HG03039 (cell line): ENCODE results near the gene KCNN3.

ENCODE experiments used
- ATAC-seq: cut with Tn5 transposase; IDR thresholded peaks from one replicate; pipeline ENCODE4 v1.9.1; 2021; ENCODE audit warnings: mild to moderate bottlenecking, moderate library complexity; ENCODE audit not compliant: unreplicated experiment

KCNN3 gene

GRCh38 chr1:154735061-154735803 lies 134.8 kb downstream of the KCNN3 start:
- no peak for ATAC-seq

GRCh38 chr1:154733621-154734020 lies 136.5 kb downstream of the KCNN3 start:
- ATAC-seq, result no peak

- ATAC-seq, result no peak
Observed at GRCh38 chr1:154730986-154731489, 139.0 kb downstream of the KCNN3 start.

GRCh38 chr1:154730259-154730658 lies 139.8 kb downstream of the KCNN3 start:
- no peak for ATAC-seq

GRCh38 chr1:154729577-154729976 lies 140.5 kb downstream of the KCNN3 start:
- ATAC-seq, result no peak

- no peak for ATAC-seq
Observed at GRCh38 chr1:154729031-154729442, 141.0 kb downstream of the KCNN3 start.

GRCh38 chr1:154726896-154727753 lies 143.0 kb downstream of the KCNN3 start:
- no peak for ATAC-seq

- no peak for ATAC-seq
Observed at GRCh38 chr1:154726443-154726842, 143.6 kb downstream of the KCNN3 start.

- no peak for ATAC-seq
Observed at GRCh38 chr1:154725865-154726264, 144.2 kb downstream of the KCNN3 start.

GRCh38 chr1:154720328-154721297 lies 149.5 kb downstream of the KCNN3 start:
- no peak for ATAC-seq

GRCh38 chr1:154719586-154720327 lies 150.3 kb downstream of the KCNN3 start:
- ATAC-seq, result no peak

GRCh38 chr1:154718566-154718965 lies 151.5 kb downstream of the KCNN3 start:
- ATAC-seq, result no peak

- no peak for ATAC-seq
Observed at GRCh38 chr1:154717528-154717924, 152.6 kb downstream of the KCNN3 start.

GRCh38 chr1:154716614-154717527 lies 153.2 kb downstream of the KCNN3 start:
- no peak for ATAC-seq

GRCh38 chr1:154716011-154716410 lies 154.1 kb downstream of the KCNN3 start:
- no peak for ATAC-seq

GRCh38 chr1:154715385-154715784 lies 154.7 kb downstream of the KCNN3 start:
- ATAC-seq, result no peak

- no peak for ATAC-seq
Observed at GRCh38 chr1:154714638-154715037, 155.4 kb downstream of the KCNN3 start.

GRCh38 chr1:154714052-154714623 lies 155.9 kb downstream of the KCNN3 start:
- no peak for ATAC-seq

GRCh38 chr1:154713005-154713404 lies 157.1 kb downstream of the KCNN3 start:
- ATAC-seq, result no peak
